Measurements from ENCODE around the gene POU5F2.

The POU5F2 gene, protein sequence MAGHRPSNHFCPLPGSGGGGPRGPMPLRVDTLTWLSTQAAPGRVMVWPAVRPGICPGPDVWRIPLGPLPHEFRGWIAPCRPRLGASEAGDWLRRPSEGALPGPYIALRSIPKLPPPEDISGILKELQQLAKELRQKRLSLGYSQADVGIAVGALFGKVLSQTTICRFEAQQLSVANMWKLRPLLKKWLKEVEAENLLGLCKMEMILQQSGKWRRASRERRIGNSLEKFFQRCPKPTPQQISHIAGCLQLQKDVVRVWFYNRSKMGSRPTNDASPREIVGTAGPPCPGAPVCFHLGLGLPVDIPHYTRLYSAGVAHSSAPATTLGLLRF

GRCh38 chr5:93741136-93741811 is at the start of gene POU5F2:
Gene POU5F2, minus strand, starts transcription at chr5:93741600. Its CDS starts 37 bp downstream, at chr5:93741563.
- no peak for DNase-seq

- no peak for DNase-seq
These were observed 49.0 kb upstream of the POU5F2 start for GRCh38 chr5:93790401-93790800.

GRCh38 chr5:93789173-93790067 is 48.0 kb upstream of the POU5F2 start:
- DNase-seq: no peak

GRCh38 chr5:93787598-93787997 is 46.2 kb upstream of the POU5F2 start:
- no peak for DNase-seq

- no peak for DNase-seq
These were observed 44.1 kb upstream of the POU5F2 start for GRCh38 chr5:93785475-93785874.

DNA sequence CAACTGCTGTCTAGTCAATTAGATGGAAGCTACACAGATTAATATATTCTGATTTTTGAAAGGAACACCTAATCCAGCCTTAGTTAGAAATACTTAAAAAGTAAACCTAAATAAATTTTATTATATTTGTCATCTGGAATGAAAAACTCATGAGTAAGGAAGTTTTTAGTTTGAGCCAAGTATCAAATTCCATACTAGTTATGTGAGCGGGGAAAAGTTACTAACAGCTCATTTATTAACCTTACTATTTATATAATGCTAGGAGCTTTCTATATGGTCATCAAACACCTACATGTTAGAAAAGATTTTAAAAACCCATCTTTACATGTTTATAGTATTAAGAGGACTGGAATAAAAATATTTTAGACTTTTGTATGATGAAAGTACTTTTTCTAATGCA is 41.6 kb upstream of the POU5F2 start:
- no peak for DNase-seq

DNA sequence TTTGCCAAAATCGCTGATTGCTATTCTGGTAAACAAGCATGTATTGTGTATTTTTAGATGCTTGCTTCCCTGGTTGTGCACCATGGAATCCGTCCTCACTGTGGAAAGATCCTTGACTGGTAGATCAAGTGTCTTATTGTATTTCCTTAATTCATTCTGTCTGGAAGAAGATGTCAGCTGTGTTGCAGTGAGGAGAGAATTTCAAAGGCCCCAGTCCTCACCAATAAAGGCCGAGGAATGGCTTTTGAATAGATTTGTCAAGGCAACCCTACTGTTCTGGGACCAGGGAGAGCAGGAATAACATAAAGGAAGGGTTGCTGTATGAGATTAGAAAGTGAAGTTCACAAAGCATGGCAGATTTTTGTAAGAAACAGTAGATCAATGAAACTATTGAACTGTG is 36.2 kb upstream of the POU5F2 start:
- DNase-seq: no peak

- no peak for DNase-seq
These were observed 15.0 kb upstream of the POU5F2 start for GRCh38 chr5:93756372-93756771.

DNA sequence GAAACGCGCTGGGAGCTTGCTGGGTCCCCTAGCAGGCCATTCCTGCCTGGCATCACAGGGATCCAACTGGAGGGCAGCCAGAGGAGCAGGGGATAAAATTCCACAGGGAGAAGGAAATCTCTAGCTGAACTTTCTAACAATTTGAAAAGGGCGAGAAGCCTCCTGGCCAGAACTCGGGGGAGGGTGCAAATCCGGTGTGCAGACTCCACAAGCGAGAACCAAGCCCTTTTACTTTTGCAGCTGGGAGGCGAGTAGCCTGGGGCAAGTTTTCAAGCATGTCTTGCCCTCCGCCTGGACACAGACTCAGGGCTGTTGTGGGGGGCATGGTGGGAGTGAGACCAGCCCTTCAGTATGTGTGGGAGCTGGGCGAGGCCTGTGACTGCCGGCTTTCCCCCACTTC is 14.3 kb upstream of the POU5F2 start:
- no peak for DNase-seq

DNA sequence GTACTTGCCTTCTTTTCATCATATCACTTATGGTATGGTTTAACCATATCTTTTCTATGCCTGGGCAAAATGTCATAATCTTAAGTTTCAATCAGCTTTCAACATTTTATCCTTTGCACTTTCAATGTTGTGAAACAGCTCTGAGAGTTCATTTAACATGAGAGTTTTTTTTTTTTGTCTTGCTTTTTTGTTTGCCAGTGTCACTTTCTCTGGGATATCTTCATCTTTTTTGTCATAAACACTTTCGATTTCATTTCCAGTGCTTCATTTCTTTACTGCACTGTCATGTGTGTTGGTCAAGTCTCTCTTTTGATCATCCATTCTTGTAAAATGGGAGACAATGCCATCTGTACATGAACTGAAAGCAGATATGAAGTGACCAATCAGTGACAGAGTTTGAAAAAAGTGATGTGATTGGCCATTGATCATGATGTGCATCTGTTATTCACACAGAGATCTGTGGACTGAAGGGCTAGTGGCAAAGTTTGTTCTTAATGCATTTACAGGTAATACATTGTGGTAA is 7.5 kb upstream of the POU5F2 start:
- DNase-seq: no peak

GRCh38 chr5:93746406-93747056 is 5.1 kb upstream of the POU5F2 start:
- DNase-seq: no peak

- no peak for DNase-seq
These were observed 5.1 kb downstream of the POU5F2 start for GRCh38 chr5:93736284-93736683.

- DNase-seq: no peak
These were observed 6.0 kb downstream of the POU5F2 start for GRCh38 chr5:93735378-93735777.

- DNase-seq: no peak
These were observed 9.4 kb downstream of the POU5F2 start for GRCh38 chr5:93731987-93732386.

GRCh38 chr5:93726595-93726994 is 14.8 kb downstream of the POU5F2 start:
- DNase-seq: no peak

- no peak for DNase-seq
These were observed 16.6 kb downstream of the POU5F2 start for GRCh38 chr5:93724791-93725190.

DNA sequence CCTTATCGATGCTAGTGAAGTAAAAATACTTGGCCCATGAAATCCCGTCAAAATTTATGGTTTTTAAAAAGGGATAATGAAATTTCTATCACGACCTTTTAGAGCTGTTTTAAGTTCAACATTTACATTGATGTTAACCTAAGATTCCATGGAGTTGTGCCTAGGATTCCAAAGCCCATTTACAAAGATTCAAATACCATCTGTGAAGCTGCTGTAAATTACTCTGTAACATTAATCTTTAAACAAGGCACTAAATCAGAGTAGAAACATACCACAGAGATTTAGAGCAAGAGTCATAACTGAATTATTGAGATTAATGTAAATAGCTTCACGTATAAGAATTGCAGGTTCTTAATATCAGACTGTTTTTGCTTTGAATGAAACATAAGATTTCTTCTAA is 17.7 kb downstream of the POU5F2 start:
- no peak for DNase-seq

GRCh38 chr5:93723005-93723404 is 18.4 kb downstream of the POU5F2 start:
- no peak for DNase-seq

DNA sequence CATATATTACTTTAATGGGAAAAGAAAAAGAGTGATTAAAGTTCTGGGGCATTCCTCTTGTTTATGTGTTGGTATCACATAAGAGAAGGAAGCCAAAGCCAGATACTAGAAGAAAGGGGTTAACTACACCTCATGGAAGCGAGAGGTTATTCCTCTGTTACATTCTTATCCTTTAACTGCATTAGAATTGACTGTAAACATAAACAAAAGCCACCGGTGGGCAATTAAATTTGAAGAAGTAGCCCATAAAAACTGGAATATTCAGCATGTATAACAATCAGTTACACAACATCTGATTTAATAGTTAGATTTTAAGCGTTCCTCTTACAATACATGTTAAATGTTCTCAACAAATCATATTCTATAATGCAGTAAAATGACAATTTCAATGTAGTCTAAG is 18.8 kb downstream of the POU5F2 start:
- DNase-seq: no peak

GRCh38 chr5:93721511-93721910 is 19.9 kb downstream of the POU5F2 start:
- DNase-seq: no peak

DNA sequence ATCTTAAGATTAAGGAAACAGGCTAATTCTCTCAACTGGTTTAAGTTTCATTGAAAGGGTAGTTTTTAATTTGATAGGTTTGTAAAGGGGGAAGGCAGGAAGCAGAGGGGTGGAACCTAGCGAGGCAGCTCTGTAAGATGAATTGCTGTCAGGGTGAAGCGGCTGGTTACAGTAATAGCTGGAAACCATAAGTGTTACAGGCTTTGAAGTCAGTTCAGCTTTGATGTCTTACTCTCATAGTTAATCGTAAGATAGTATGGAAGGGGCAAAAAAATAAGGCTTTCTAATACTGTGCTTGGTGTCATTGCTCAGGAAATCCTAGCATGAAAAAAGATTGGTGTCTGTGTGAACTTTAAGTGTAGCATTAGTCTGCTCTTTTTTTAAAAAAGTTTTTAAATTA is 20.3 kb downstream of the POU5F2 start:
- DNase-seq: no peak

GRCh38 chr5:93717162-93717561 is 24.2 kb downstream of the POU5F2 start:
- no peak for DNase-seq

DNA sequence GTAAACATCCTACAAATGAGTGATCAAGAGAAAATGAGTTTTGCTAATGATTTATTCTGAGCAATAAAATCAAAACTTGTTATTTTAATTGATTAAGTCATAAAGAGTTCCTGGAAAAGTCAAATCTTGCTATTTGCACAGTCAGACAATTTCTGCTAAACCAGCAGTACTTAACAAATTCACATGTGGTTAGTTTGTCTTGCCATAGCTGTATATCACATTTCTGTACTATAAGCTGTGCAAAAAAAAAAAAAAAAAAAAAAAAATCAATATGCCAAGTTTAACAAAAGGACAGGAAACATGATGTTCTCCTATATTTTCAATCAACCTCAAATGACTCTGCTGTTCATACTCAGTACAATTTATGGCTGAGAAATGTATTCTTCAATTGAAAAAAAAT is 24.9 kb downstream of the POU5F2 start:
- no peak for DNase-seq
